ENCODE measurements around the gene DLGAP1.

The DLGAP1 gene

DNA sequence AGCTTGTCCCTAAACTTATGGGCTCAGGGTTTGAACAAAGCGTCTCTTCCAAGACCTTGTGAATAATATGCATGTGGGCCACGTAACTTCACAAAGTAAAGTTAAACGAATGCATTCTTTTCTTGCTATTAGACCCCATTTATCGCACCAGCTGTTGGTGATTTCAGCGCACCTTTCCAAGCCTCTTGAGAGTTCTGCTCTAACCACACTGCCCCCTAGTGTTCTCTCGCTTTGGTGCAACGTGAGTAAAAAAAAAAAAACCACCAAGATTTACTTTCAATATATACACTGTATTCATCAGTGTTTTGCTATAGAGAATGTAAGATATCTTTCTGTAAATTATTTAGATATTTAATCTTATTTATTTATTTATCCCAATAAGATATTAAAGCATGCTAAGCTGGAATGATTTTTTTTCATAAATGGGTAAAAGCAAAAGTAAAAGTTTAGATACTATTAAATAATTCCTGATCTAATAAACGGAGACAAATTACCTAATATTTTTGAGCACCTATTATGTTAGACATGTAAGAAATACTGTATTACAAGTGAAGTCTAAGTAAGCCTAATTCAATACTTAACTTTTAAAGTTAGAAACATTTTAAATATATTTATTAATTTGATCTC is 459.5 kb downstream of the DLGAP1 start:
- Histone ChIP-seq H3K4me2 (ENCODE audit: low read depth, low read length, poor library complexity, severe bottlenecking) (no peak overlapping the region), H3K27ac (ENCODE audit: low read depth, low read length) (no peak overlapping the region)

DNA sequence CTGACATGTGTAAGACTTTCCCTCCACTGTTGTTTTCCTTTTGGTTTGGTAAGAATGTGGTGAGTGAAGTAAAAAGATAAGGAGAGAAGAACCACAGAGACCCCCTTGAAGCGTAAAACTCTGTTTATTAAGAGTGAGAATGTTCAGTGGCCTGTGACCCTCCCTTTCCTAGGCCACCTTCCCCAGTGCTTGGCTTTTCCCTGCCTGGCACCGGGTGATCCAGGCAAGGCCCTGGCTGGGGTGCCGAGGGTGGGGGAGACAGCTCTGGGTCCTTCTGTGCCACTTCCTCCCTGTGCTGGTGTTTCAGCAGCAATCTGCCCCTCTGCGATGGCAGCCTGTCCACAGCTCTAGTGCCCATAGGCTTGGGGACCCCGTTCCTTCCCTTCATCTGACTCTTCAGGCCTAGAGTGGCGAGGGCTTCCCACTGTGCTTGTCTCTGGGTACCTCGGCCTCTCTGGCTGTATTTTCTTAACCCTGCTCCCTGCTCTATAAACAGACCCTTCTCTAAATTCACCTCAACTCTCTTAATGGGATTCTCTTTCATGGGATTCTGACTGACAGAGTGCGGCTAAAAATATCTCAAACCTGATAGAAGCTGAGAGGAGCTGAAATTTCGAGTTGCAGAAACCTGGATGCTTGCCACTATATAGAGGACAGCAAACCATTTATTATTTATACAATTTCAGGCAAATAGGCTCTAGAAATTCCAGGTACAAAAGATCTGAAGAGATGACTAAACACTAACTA is 461.0 kb downstream of the DLGAP1 start:
- Histone ChIP-seq H3K9ac (ENCODE audit: low read length) (no peak overlapping the region), H3K27ac (ENCODE audit: low read depth, low read length) (no peak overlapping the region), H2AFZ (ENCODE audit: low read depth, low read length, severe bottlenecking) (no peak overlapping the region), H3K4me3 (ENCODE audit: insufficient read depth, low read length, poor library complexity, severe bottlenecking) (no peak overlapping the region), H3K27me3 (ENCODE audit: low read length) (no peaks in the 10 kb centered on the region), H3K36me3 (ENCODE audit: low read length) (no peaks in the 10 kb centered on the region), H3K4me2 (ENCODE audit: low read depth, low read length, poor library complexity, severe bottlenecking) (no peak overlapping the region), H3K9me2 (replicated peaks; ENCODE audit: insufficient read depth, low read length) (no peaks in the 10 kb centered on the region), H3K9me3 (ENCODE audit: insufficient read depth, low read length) (no peaks in the 10 kb centered on the region), H3F3A (ENCODE audit: insufficient read depth) (no peaks in the 10 kb centered on the region), H4K20me1 (ENCODE audit: low read depth, low read length) (no peaks in the 10 kb centered on the region), H3K79me2 (ENCODE audit: insufficient read depth, low read length) (no peaks in the 10 kb centered on the region)
- TF ChIP-seq EZH2phosphoT487 (conservative IDR thresholded peaks at IDR 0.05; ENCODE audit: low read length) = no peak
- TF ChIP-seq, protein P1, sequence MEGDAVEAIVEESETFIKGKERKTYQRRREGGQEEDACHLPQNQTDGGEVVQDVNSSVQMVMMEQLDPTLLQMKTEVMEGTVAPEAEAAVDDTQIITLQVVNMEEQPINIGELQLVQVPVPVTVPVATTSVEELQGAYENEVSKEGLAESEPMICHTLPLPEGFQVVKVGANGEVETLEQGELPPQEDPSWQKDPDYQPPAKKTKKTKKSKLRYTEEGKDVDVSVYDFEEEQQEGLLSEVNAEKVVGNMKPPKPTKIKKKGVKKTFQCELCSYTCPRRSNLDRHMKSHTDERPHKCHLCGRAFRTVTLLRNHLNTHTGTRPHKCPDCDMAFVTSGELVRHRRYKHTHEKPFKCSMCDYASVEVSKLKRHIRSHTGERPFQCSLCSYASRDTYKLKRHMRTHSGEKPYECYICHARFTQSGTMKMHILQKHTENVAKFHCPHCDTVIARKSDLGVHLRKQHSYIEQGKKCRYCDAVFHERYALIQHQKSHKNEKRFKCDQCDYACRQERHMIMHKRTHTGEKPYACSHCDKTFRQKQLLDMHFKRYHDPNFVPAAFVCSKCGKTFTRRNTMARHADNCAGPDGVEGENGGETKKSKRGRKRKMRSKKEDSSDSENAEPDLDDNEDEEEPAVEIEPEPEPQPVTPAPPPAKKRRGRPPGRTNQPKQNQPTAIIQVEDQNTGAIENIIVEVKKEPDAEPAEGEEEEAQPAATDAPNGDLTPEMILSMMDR (IDR thresholded peaks at IDR 0.05; ENCODE audit: insufficient read depth, low read length, poor library complexity, severe bottlenecking) = no peak

More for the DNA sequence above, 459.5 kb downstream of the DLGAP1 start:
- no peak overlapping the region for H2AFZ ChIP-seq (ENCODE audit: low read depth, low read length, severe bottlenecking)
- no peak overlapping the region for H3K9ac ChIP-seq (ENCODE audit: low read length)
- H4K20me1 ChIP-seq (ENCODE audit: low read depth, low read length) = no peaks in the 10 kb centered on the region
- no peaks in the 10 kb centered on the region for H3K9me2 ChIP-seq (replicated peaks; ENCODE audit: insufficient read depth, low read length)
- H3K4me3 ChIP-seq (ENCODE audit: insufficient read depth, low read length, poor library complexity, severe bottlenecking) = no peak overlapping the region
- TF ChIP-seq, protein P1 (IDR thresholded peaks at IDR 0.05; ENCODE audit: insufficient read depth, low read length, poor library complexity, severe bottlenecking) = peak; percentile 66
- no peak for TF ChIP-seq EZH2phosphoT487 (conservative IDR thresholded peaks at IDR 0.05; ENCODE audit: low read length)
- no peaks in the 10 kb centered on the region for H3K79me2 ChIP-seq (ENCODE audit: insufficient read depth, low read length)
- H3K27me3 ChIP-seq (ENCODE audit: low read length) = no peaks in the 10 kb centered on the region
- H3K9me3 ChIP-seq (ENCODE audit: insufficient read depth, low read length) = no peaks in the 10 kb centered on the region
- H3K36me3 ChIP-seq (ENCODE audit: low read length) = no peaks in the 10 kb centered on the region
- no peaks in the 10 kb centered on the region for H3F3A ChIP-seq (ENCODE audit: insufficient read depth)

DNA sequence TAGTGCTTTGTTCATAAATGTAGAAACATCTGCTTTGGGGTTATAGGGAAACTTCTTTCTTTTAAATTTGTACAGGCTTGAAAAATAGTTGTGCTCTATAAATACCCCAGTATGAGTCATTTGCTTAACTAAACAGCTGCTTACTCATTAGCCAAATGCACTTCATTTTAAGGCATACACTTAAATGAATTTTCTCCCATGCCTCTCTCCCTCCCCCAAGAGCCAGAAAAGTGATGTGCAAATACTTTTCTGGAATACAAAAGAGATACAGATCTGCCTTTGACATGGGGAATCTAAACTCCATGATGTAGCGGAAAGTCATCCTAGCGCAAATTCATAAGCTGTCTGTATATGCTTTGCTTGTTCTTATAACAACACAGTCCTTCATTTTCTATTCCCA is 469.4 kb downstream of the DLGAP1 start:
- Histone ChIP-seq H3K4me2 (ENCODE audit: low read depth, low read length, poor library complexity, severe bottlenecking) (no peak overlapping the region), H3K79me2 (ENCODE audit: insufficient read depth, low read length) (no peaks in the 10 kb centered on the region), H3K9me2 (replicated peaks; ENCODE audit: insufficient read depth, low read length) (no peaks in the 10 kb centered on the region), H3K4me3 (ENCODE audit: insufficient read depth, low read length, poor library complexity, severe bottlenecking) (no peak overlapping the region), H3K36me3 (ENCODE audit: low read length) (no peaks in the 10 kb centered on the region), H4K20me1 (ENCODE audit: low read depth, low read length) (no peaks in the 10 kb centered on the region), H3K9me3 (ENCODE audit: insufficient read depth, low read length) (no peaks in the 10 kb centered on the region), H3K27ac (ENCODE audit: low read depth, low read length) (no peak overlapping the region), H2AFZ (ENCODE audit: low read depth, low read length, severe bottlenecking) (no peak overlapping the region), H3K27me3 (ENCODE audit: low read length) (no peaks in the 10 kb centered on the region), H3F3A (ENCODE audit: insufficient read depth) (no peaks in the 10 kb centered on the region), H3K9ac (ENCODE audit: low read length) (no peak overlapping the region)
- no peak for TF ChIP-seq EZH2phosphoT487 (conservative IDR thresholded peaks at IDR 0.05; ENCODE audit: low read length)
- TF ChIP-seq, protein P1 (IDR thresholded peaks at IDR 0.05; ENCODE audit: insufficient read depth, low read length, poor library complexity, severe bottlenecking) = no peak
